HG02571 (cell line): ENCODE results near the gene REN.

Source experiments
- ATAC-seq: cut with Tn5 transposase; IDR thresholded peaks from one replicate; pipeline ENCODE4 v1.9.1; 2021; ENCODE audit warnings: mild to moderate bottlenecking, moderate library complexity; ENCODE audit not compliant: unreplicated experiment

Gene REN

GRCh38 chr1:204112876-204113730 is 53.0 kb downstream of the REN start:
- no peak for ATAC-seq

- ATAC-seq, result no peak
Observed at GRCh38 chr1:204110894-204111633, 55.1 kb downstream of the REN start.

- ATAC-seq, result no peak
Observed at GRCh38 chr1:204108312-204109141, 57.6 kb downstream of the REN start.

GRCh38 chr1:204107892-204108291 is 58.2 kb downstream of the REN start:
- ATAC-seq, result no peak

- no peak for ATAC-seq
Observed at GRCh38 chr1:204106825-204107224, 59.3 kb downstream of the REN start.

GRCh38 chr1:204105131-204105515 is 61.0 kb downstream of the REN start:
- no peak for ATAC-seq
